ENCODE measurements around the gene CWF19L1.

The CWF19L1 gene

DNA sequence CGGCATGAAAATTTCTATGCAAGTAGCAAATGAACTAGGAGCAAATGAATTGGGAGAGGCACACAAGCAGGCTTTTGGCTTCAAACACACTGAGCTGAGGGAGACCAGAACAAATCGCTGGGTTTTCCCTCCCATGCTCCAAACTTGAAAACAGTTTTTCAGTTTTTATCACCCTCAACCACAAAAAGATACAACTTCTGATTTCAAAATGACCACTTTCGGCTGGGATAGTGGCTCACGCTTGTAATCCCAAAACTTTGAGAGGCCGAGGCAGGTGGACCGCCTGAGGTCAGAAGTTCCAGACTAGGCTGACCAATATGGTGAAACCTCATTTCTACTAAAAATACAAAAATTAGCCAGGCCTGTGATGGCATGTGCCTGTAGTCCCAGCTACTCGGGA, 29.0 kb downstream of the CWF19L1 start:
- H3K27ac ChIP-seq, result no peak overlapping the region
- no peak for DNase-seq (ENCODE audit: low read depth, low spot score)
- peaks cover 11% of the 10 kb centered on the region; the same call in 1 of the 2 replicates for H3K36me3 ChIP-seq (ENCODE audit: insufficient read depth, low read length)
- H3K4me3 ChIP-seq, result no peak overlapping the region
- no peak overlapping the region for H3K9ac ChIP-seq (ENCODE audit: insufficient read length)
- H3K9me3 ChIP-seq (ENCODE audit: low read depth, low read length), result no peaks in the 10 kb centered on the region
- no peak for TF ChIP-seq FOXP2 (optimal IDR thresholded peaks at IDR 0.05; ENCODE audit: control extremely low read depth, extremely low read length, insufficient read depth)
- TF ChIP-seq POLR2AphosphoS5 (IDR thresholded peaks at IDR 0.05; ENCODE audit: borderline replicate concordance, low read depth, low read length), result no peak
- TF ChIP-seq EZH2 (IDR thresholded peaks at IDR 0.05), result no peak

DNA sequence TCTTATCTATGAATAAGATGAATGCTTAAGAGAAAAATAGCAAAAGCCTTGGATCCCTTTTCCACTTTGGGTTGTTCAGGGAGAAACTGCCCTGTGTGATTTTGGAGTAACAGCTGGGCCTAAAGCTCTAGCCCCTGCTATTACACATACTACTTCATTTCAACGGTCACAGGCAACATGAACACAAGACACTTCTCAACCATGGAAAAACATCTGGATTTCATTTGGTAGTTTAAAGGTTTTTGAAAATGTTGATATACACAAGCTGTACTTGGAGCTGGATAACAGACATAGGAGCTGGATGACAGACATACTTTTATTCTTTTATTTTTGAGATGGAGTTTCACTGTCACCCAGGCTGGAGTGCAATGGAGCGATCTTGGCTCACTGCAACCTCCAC, 35.3 kb downstream of the CWF19L1 start:
- no peak overlapping the region for H3K4me3 ChIP-seq
- peak overlapping the region; percentile 17 for H3K9ac ChIP-seq (ENCODE audit: insufficient read length)
- H3K9me3 ChIP-seq (ENCODE audit: low read depth, low read length), result no peaks in the 10 kb centered on the region
- no peak for TF ChIP-seq EZH2 (IDR thresholded peaks at IDR 0.05)
- TF ChIP-seq POLR2AphosphoS5 (IDR thresholded peaks at IDR 0.05; ENCODE audit: borderline replicate concordance, low read depth, low read length), result no peak
- no peak for TF ChIP-seq FOXP2 (optimal IDR thresholded peaks at IDR 0.05; ENCODE audit: control extremely low read depth, extremely low read length, insufficient read depth)
- DNase-seq (ENCODE audit: low read depth, low spot score), result no peak
- H3K27ac ChIP-seq, result peak overlapping the region; percentile 71
- no peaks in the 10 kb centered on the region; the same call in 1 of the 2 replicates for H3K36me3 ChIP-seq (ENCODE audit: insufficient read depth, low read length)

DNA sequence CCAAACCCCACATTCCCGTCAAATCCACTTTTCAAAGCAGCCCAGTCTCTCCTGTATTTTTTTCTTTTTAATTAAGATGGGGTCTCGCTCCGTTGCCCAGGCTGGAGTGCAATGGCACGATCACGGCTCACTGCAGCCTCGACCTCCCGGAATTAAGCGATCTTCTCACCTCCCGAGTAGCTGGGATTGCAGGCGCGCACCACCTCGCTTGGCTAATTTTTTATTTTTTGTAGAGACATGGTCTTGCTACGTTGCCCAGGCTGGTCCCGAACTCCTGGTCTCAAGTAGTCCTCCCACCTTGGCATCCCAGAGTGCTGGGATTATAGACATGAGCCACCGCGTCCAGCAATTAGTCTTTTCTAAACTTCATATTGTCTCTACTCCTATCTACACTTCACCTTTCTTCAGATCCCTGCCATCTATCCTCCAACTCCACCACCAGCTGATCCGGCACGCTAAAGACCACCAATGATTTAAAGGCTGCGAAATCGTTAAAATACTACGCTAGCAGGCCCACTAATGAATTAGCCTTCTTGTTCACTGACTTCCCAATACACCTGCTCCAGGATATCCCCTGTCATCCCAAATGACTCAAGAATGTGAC, 37.5 kb downstream of the CWF19L1 start:
- Histone ChIP-seq H3K4me3 (peak overlapping the region; percentile 83), H3K9me3 (ENCODE audit: low read depth, low read length) (no peaks in the 10 kb centered on the region), H3K27ac (no peak overlapping the region), H3K9ac (ENCODE audit: insufficient read length) (peak overlapping the region; percentile 85), H3K36me3 (ENCODE audit: insufficient read depth, low read length) (peaks cover 5% of the 10 kb centered on the region; the same call in 1 of the 2 replicates)
- TF ChIP-seq POLR2AphosphoS5 (IDR thresholded peaks at IDR 0.05; ENCODE audit: borderline replicate concordance, low read depth, low read length) (no peak), EZH2 (IDR thresholded peaks at IDR 0.05) (no peak), FOXP2 (optimal IDR thresholded peaks at IDR 0.05; ENCODE audit: control extremely low read depth, extremely low read length, insufficient read depth) (no peak)
- no peak for DNase-seq (ENCODE audit: low read depth, low spot score)

DNA sequence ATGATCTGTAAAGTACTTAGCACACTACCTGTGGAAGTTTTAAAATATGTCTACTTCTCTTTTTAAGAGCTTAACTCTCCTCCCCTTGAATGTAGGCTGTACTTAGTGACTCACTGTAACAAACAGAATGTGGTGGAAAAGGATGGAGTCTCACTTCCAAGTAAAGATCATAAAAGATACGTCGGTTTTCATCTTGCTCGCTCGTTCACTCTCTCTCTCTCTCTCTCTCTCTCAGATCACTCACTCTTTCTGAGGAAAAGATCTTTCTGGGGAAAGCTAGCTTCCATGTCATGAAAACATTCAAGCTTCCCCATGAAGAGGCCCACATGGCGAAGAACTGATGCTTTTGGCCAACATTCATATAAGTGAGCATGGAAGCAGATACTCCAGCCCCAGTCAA, 43.6 kb downstream of the CWF19L1 start:
- H3K36me3 ChIP-seq (ENCODE audit: insufficient read depth, low read length), result peaks cover 16% of the 10 kb centered on the region; the same call in 1 of the 2 replicates
- TF ChIP-seq FOXP2 (optimal IDR thresholded peaks at IDR 0.05; ENCODE audit: control extremely low read depth, extremely low read length, insufficient read depth), result no peak
- TF ChIP-seq POLR2AphosphoS5 (IDR thresholded peaks at IDR 0.05; ENCODE audit: borderline replicate concordance, low read depth, low read length), result no peak
- TF ChIP-seq EZH2 (IDR thresholded peaks at IDR 0.05), result no peak
- H3K27ac ChIP-seq, result no peak overlapping the region
- no peaks in the 10 kb centered on the region for H3K9me3 ChIP-seq (ENCODE audit: low read depth, low read length)
- no peak for DNase-seq (ENCODE audit: low read depth, low spot score)
- no peak overlapping the region for H3K9ac ChIP-seq (ENCODE audit: insufficient read length)
- H3K4me3 ChIP-seq, result no peak overlapping the region

DNA sequence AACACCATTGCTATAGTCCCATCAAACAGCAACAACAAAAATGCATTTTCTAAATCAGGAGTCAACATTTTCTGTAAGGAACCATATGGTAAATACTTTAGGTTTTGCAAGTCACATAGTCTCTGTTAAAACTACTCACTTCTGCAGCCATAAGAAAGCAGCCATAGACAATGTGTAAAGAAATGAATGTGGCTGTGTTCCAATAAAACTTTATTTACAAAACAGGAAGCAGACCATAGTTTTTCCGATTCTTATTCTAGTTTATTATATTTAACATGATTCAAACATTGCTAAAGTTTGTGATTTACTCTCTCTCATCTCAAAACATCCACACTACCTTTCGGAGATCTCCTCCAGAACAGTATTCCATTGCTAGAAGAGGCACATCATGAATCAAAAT, 44.9 kb downstream of the CWF19L1 start:
- Histone ChIP-seq H3K27ac (no peak overlapping the region), H3K36me3 (ENCODE audit: insufficient read depth, low read length) (peaks cover 23% of the 10 kb centered on the region), H3K9ac (ENCODE audit: insufficient read length) (no peak overlapping the region), H3K4me3 (no peak overlapping the region), H3K9me3 (ENCODE audit: low read depth, low read length) (no peaks in the 10 kb centered on the region)
- DNase-seq (ENCODE audit: low read depth, low spot score), result no peak
- TF ChIP-seq EZH2 (IDR thresholded peaks at IDR 0.05) (no peak), POLR2AphosphoS5 (IDR thresholded peaks at IDR 0.05; ENCODE audit: borderline replicate concordance, low read depth, low read length) (no peak), FOXP2 (optimal IDR thresholded peaks at IDR 0.05; ENCODE audit: control extremely low read depth, extremely low read length, insufficient read depth) (no peak)

DNA sequence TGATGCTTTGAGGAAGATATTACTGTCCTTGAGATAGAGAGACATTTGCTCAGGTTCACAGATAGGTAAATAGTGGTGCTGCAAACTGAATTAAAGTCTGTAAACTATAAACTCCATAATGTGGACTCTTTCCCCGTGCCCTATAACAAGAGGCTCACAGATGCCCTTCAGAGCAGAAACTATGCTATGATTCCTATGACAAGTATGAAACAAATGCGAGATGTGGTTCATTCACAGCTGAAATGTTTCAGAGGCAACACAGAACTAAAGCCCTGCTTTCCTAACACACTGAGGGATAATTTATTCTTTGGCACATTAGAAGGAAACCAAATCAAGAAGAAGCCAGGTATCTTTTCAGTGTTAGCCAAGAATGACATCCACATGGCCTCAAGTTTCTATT, 51.4 kb downstream of the CWF19L1 start:
- no peak overlapping the region for H3K9ac ChIP-seq (ENCODE audit: insufficient read length)
- no peak overlapping the region for H3K27ac ChIP-seq
- H3K36me3 ChIP-seq (ENCODE audit: insufficient read depth, low read length), result peaks cover 13% of the 10 kb centered on the region
- TF ChIP-seq FOXP2 (optimal IDR thresholded peaks at IDR 0.05; ENCODE audit: control extremely low read depth, extremely low read length, insufficient read depth), result no peak
- no peak for TF ChIP-seq EZH2 (IDR thresholded peaks at IDR 0.05)
- TF ChIP-seq POLR2AphosphoS5 (IDR thresholded peaks at IDR 0.05; ENCODE audit: borderline replicate concordance, low read depth, low read length), result no peak
- no peak for DNase-seq (ENCODE audit: low read depth, low spot score)
- H3K4me3 ChIP-seq, result no peak overlapping the region
- H3K9me3 ChIP-seq (ENCODE audit: low read depth, low read length), result no peaks in the 10 kb centered on the region

DNA sequence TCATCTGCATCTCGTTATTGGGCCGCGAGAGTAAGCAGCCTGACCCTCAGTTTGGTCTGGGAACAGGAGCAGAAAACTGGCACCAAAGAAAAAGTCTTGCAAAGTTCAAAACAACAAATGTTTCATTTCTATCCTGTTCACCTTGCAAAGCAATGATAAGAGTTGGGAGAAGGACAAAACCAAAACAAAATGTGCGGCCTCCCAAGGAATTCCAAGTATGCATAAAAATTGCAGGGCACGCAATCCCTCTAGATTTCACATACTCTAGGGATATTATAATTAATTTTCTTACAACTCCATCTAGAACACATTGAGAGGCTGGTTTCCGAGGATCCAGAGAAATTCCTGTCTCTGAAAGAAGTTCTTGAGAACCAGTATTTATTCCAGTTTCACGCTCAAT, 58.1 kb downstream of the CWF19L1 start:
- Histone ChIP-seq H3K27ac (peak overlapping the region; percentile 92), H3K36me3 (ENCODE audit: insufficient read depth, low read length) (peaks cover 10% of the 10 kb centered on the region), H3K9ac (ENCODE audit: insufficient read length) (peak overlapping the region; percentile 37), H3K9me3 (ENCODE audit: low read depth, low read length) (no peaks in the 10 kb centered on the region), H3K4me3 (peak overlapping the region; percentile 40)
- TF ChIP-seq EZH2 (IDR thresholded peaks at IDR 0.05) (no peak), FOXP2 (optimal IDR thresholded peaks at IDR 0.05; ENCODE audit: control extremely low read depth, extremely low read length, insufficient read depth) (no peak), POLR2AphosphoS5 (IDR thresholded peaks at IDR 0.05; ENCODE audit: borderline replicate concordance, low read depth, low read length) (no peak)
- DNase-seq (ENCODE audit: low read depth, low spot score), result no peak

DNA sequence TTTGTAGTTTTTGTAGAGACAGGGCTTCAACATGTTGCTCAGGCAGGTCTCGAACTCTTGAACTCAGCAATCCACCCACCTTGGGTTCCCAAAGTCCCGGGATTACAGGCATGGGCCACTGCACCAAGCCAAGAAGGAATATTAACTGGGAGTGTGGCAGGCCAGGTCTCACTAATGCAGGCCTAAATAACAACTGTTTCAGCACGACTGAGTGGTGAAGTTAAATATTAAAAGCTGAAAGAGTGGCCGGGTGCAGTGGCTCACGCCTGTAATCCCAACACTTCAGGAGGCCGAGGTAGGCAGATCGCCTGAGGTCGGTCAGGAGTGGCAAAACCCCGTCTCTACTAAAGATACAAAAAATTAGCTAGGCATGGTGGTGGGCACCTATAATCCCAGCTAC, 59.2 kb downstream of the CWF19L1 start:
- H3K36me3 ChIP-seq (ENCODE audit: insufficient read depth, low read length), result peaks cover 15% of the 10 kb centered on the region
- no peak overlapping the region for H3K27ac ChIP-seq
- DNase-seq (ENCODE audit: low read depth, low spot score), result no peak
- H3K4me3 ChIP-seq, result no peak overlapping the region
- TF ChIP-seq FOXP2 (optimal IDR thresholded peaks at IDR 0.05; ENCODE audit: control extremely low read depth, extremely low read length, insufficient read depth), result no peak
- no peak for TF ChIP-seq EZH2 (IDR thresholded peaks at IDR 0.05)
- TF ChIP-seq POLR2AphosphoS5 (IDR thresholded peaks at IDR 0.05; ENCODE audit: borderline replicate concordance, low read depth, low read length), result no peak
- no peaks in the 10 kb centered on the region for H3K9me3 ChIP-seq (ENCODE audit: low read depth, low read length)
- no peak overlapping the region for H3K9ac ChIP-seq (ENCODE audit: insufficient read length)

DNA sequence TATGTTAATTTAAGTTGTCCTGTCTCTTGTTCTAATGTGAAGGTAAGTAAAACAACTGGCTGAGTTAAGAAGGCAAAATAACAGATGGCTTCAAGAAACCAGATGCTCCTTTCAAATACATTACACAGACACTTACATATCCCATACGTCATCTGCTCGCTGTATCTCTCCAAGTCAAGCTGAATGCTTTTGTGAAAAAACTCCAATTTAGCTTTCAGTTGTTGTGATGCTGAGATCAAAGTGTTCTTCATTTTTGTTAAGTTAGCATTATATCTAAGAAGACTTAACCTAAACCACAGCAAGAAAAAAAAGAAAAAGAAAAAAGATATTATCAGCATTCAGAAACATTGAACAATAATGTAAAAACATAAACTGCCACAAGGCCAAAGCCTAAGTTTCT, 63.1 kb downstream of the CWF19L1 start:
- Histone ChIP-seq H3K9me3 (ENCODE audit: low read depth, low read length) (no peaks in the 10 kb centered on the region), H3K36me3 (ENCODE audit: insufficient read depth, low read length) (peaks cover 24% of the 10 kb centered on the region), H3K27ac (no peak overlapping the region), H3K9ac (ENCODE audit: insufficient read length) (no peak overlapping the region), H3K4me3 (no peak overlapping the region)
- TF ChIP-seq EZH2 (IDR thresholded peaks at IDR 0.05) (no peak), POLR2AphosphoS5 (IDR thresholded peaks at IDR 0.05; ENCODE audit: borderline replicate concordance, low read depth, low read length) (no peak), FOXP2 (optimal IDR thresholded peaks at IDR 0.05; ENCODE audit: control extremely low read depth, extremely low read length, insufficient read depth) (no peak)
- DNase-seq (ENCODE audit: low read depth, low spot score), result no peak

All from SK-N-MC (cell line).